Smooth muscle cell (in vitro differentiated cells): Measurements from ENCODE around the gene LRRC75A. TPM values are rescaled to one million over a fixed set of nuclear protein-coding genes. Genes with fewer than 3 reads are reported as not detected.

ENCODE experiments used
- DNase-seq: peaks from one replicate; lab custom pipeline; 2025; ENCODE audit not compliant: unreplicated experiment; lab: John Stamatoyannopoulos, UW
- H2AFZ ChIP-seq: fragments of 200-600 bp; sonication (generic); 2 replicates; pipeline ENCODE4 v1.6.0; 2016; ENCODE audit warnings: antibody characterized with exemption, low read depth, mild to moderate bottlenecking
- H3F3A ChIP-seq: fragments of 200-600 bp; sonication (generic); 2 replicates; pipeline ENCODE4 v1.6.0; 2017; ENCODE audit warnings: antibody characterized with exemption, low read depth
- H3K27ac ChIP-seq: fragments of 200-600 bp; sonication (generic); 2 replicates; pipeline ENCODE4 v1.5.1; 2016; ENCODE audit warnings: low read depth, mild to moderate bottlenecking
- H3K27me3 ChIP-seq: fragments of 200-600 bp; sonication (generic); 2 replicates; pipeline ENCODE4 v1.6.1; 2016; ENCODE audit warnings: low read depth, mild to moderate bottlenecking
- H3K36me3 ChIP-seq: fragments of 200-600 bp; sonication (generic); 2 replicates; pipeline ENCODE4 v1.5.1; 2016; ENCODE audit warnings: low read depth
- H3K4me1 ChIP-seq: fragments of 200-600 bp; sonication (generic); 2 replicates; pipeline ENCODE4 v1.5.1; 2016; ENCODE audit warnings: low read depth
- H3K4me2 ChIP-seq: fragments of 200-600 bp; sonication (generic); 2 replicates; pipeline ENCODE4 v1.6.0; 2016; ENCODE audit warnings: mild to moderate bottlenecking
- H3K4me3 ChIP-seq: fragments of 200-600 bp; sonication (generic); 2 replicates; pipeline ENCODE4 v1.5.1; 2016; ENCODE audit warnings: mild to moderate bottlenecking
- H3K79me2 ChIP-seq: fragments of 200-600 bp; sonication (generic); 2 replicates; pipeline ENCODE4 v1.6.0; 2016; ENCODE audit warnings: low read depth, mild to moderate bottlenecking
- H3K9ac ChIP-seq: fragments of 200-600 bp; sonication (generic); 2 replicates; pipeline ENCODE4 v1.6.0; 2016; ENCODE audit warnings: low read depth
- H3K9me3 ChIP-seq: fragments of 200-600 bp; sonication (generic); replicated peaks from 2 replicates; pipeline ENCODE4 v1.5.1; 2016; ENCODE audit warnings: low read depth
- H4K20me1 ChIP-seq: fragments of 200-600 bp; sonication (generic); 2 replicates; pipeline ENCODE4 v1.6.0; 2016; ENCODE audit warnings: low read depth
- CTCF ChIP-seq: fragments of 200-600 bp; sonication (generic); IDR thresholded peaks from 2 replicates; pipeline ENCODE4 v1.5.1; 2017; ENCODE audit warnings: borderline replicate concordance, mild to moderate bottlenecking, antibody characterized with exemption; ENCODE audit not compliant: insufficient read depth, poor library complexity, severe bottlenecking
- WGBS: methylation state at CpG from one replicate; pipeline ENCODE4 v1.1.7; 2016; ENCODE audit warnings: low lambda C conversion rate; 5-methylcytosine and 5-hydroxymethylcytosine counted together
- polyA plus RNA-seq: library from polyadenylated mRNA; unstranded; fragments of >200 nt; fragmentation: Nextera tagmentation; extraction: Ambion mirVana; gene quantifications from 2 replicates; pipeline ENCODE4 v1.2.1, GENCODE V29; 2016
- total RNA-seq: library from RNA; depleted of rRNA; stranded (reverse); fragments of >200 nt; gene quantifications from 2 replicates; pipeline ENCODE4 v1.2.3, GENCODE V29; 2014

The LRRC75A gene
- total and polyA plus RNA-seq, 2 experiments from 2014 or later: 0.76 to 2.2 TPM

- Histone ChIP-seq H3K79me2 (no peaks in the 10 kb centered on the region), H3K36me3 (no peaks in the 10 kb centered on the region), H2AFZ (no peak overlapping the region), H3K4me1 (peaks cover 15% of the 10 kb centered on the region), H3K9ac (no peak overlapping the region), H3K4me2 (no peak overlapping the region), H3K27me3 (no peaks in the 10 kb centered on the region), H3K9me3 (no peaks in the 10 kb centered on the region), H3F3A (no peaks in the 10 kb centered on the region), H3K4me3 (no peak overlapping the region), H4K20me1 (no peaks in the 10 kb centered on the region), H3K27ac (no peak overlapping the region)
- no peak for TF ChIP-seq CTCF
- 91% methylated on average over 5 of the region's 5 CpGs for WGBS
- DNase-seq: no peak
Measured at GRCh38 chr17:16471295-16471694, 20.7 kb downstream of the LRRC75A start.

GRCh38 chr17:16470265-16470664 is 21.7 kb downstream of the LRRC75A start:
- peaks cover 15% of the 10 kb centered on the region for H3K4me1 ChIP-seq
- 90% methylated on average over 11 of the region's 11 CpGs for WGBS
- H4K20me1 ChIP-seq: no peaks in the 10 kb centered on the region

GRCh38 chr17:16468428-16468992 is 23.5 kb downstream of the LRRC75A start:
- Histone ChIP-seq H3K36me3 (no peaks in the 10 kb centered on the region), H3K4me3 (no peak overlapping the region), H3K27ac (no peak overlapping the region), H3K4me1 (peaks cover 9% of the 10 kb centered on the region), H4K20me1 (no peaks in the 10 kb centered on the region), H3K9me3 (no peaks in the 10 kb centered on the region), H3F3A (no peaks in the 10 kb centered on the region), H3K79me2 (no peaks in the 10 kb centered on the region), H3K4me2 (no peak overlapping the region), H3K9ac (no peak overlapping the region), H2AFZ (no peak overlapping the region), H3K27me3 (no peaks in the 10 kb centered on the region)
- WGBS: 80% methylated on average over 4 of the region's 4 CpGs
- TF ChIP-seq CTCF: no peak
- DNase-seq: no peak

More at GRCh38 chr17:16470265-16470664, 21.7 kb downstream of the LRRC75A start:
- TF ChIP-seq CTCF: no peak
- Histone ChIP-seq H3K9ac (no peak overlapping the region), H3K36me3 (no peaks in the 10 kb centered on the region), H3K4me3 (no peak overlapping the region), H3K9me3 (no peaks in the 10 kb centered on the region), H3K27ac (no peak overlapping the region), H3K27me3 (no peaks in the 10 kb centered on the region), H2AFZ (no peak overlapping the region), H3F3A (no peaks in the 10 kb centered on the region), H3K79me2 (no peaks in the 10 kb centered on the region), H3K4me2 (no peak overlapping the region)
- DNase-seq: no peak

- Histone ChIP-seq H3K79me2 (no peaks in the 10 kb centered on the region), H3K27me3 (no peaks in the 10 kb centered on the region), H3K36me3 (no peaks in the 10 kb centered on the region), H3K9me3 (no peaks in the 10 kb centered on the region), H2AFZ (no peak overlapping the region), H3K4me2 (no peak overlapping the region), H3K4me3 (no peak overlapping the region), H4K20me1 (no peaks in the 10 kb centered on the region), H3F3A (no peaks in the 10 kb centered on the region), H3K9ac (no peak overlapping the region), H3K27ac (no peak overlapping the region), H3K4me1 (peaks cover 5% of the 10 kb centered on the region)
- WGBS: 88% methylated on average over 3 of the region's 3 CpGs
- no peak for TF ChIP-seq CTCF
- no peak for DNase-seq
Measured at GRCh38 chr17:16467886-16468285, 24.1 kb downstream of the LRRC75A start.
